GM10266 (cell line): Measurements from ENCODE around the gene CHRNA3.

Source experiments
- DNase-seq: peaks from one replicate; pipeline ENCODE4 v3.0.0; 2012; ENCODE audit errors: extremely low spot score
- TF ChIP-seq, protein P1 (sequence below): IDR thresholded peaks from 2 replicates; pipeline ENCODE4 v1.5.1; 2012; ENCODE audit warnings: mild to moderate bottlenecking, low read depth; ENCODE audit not compliant: control insufficient read depth, insufficient read depth; ENCODE audit errors: missing control alignments

Gene CHRNA3

GRCh38 chr15:78635346-78635745, 14.6 kb upstream of the CHRNA3 start:
- DNase-seq = no peak
- TF ChIP-seq, protein P1, sequence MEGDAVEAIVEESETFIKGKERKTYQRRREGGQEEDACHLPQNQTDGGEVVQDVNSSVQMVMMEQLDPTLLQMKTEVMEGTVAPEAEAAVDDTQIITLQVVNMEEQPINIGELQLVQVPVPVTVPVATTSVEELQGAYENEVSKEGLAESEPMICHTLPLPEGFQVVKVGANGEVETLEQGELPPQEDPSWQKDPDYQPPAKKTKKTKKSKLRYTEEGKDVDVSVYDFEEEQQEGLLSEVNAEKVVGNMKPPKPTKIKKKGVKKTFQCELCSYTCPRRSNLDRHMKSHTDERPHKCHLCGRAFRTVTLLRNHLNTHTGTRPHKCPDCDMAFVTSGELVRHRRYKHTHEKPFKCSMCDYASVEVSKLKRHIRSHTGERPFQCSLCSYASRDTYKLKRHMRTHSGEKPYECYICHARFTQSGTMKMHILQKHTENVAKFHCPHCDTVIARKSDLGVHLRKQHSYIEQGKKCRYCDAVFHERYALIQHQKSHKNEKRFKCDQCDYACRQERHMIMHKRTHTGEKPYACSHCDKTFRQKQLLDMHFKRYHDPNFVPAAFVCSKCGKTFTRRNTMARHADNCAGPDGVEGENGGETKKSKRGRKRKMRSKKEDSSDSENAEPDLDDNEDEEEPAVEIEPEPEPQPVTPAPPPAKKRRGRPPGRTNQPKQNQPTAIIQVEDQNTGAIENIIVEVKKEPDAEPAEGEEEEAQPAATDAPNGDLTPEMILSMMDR = no peak

DNA sequence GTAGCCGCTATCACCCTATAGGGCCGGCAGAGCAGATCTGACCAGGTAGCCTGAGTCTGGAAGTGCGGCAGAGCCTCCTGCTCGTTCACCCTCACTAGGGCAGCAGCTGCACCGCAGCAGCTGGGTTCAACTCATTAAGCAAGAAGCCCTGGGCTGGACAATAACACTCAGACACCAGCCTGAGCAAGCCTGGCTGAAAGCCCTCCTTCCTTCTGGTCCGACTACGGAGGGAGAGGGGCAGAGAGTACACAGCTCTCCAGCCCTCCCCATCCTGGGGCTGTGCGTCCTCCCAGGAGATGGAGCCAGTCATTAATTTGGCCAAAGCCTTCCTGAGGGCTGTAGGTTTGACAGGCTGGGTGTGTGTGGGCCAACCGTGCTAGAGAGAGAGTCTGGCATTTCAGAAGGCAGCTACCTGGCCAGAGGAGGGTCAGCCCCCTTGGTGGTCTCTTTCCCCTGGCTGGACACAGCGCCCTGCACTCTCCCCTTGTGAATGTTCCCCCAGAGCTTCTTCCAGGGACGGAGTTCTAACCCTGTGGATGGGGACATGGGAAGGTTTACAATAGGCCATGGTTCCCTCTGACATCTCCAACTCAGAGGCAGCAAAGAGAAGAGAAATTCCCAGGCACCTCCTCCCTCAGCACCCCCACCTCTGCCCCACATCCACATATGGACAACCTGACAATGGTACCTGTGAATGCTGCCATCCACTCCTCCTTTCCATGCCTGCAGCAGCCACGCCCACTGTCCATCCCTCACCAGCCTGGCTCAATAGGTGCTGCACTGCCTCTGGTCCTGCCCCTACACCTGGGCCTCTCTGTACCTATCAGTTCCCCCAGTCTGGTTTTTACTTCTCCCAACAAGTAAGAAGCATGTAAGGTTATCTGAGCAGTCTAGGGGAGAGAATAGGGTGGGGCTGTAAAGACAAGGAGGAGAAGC, 13.7 kb upstream of the CHRNA3 start:
- TF ChIP-seq, protein P1 = no peak
- DNase-seq = no peak

DNA sequence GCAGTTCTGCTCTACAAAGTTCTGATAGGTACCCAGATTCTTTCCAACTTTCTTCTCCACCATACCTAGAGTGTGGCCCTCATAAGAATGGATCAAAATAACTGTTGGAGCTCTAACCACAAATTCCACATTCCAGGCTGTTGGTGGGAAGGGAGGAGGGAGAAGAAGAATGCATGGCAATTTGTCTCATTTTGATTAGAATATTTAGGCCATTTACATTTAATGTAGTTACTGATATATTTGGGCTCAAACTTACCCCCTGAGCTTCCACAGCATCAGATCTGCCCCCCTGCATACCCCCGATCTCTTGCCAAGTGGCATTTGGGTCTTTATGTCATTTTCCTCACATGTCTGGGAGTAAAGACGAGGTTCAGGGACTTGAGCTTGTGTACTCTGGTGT, 12.6 kb upstream of the CHRNA3 start:
- no peak for DNase-seq
- TF ChIP-seq, protein P1 = no peak

DNA sequence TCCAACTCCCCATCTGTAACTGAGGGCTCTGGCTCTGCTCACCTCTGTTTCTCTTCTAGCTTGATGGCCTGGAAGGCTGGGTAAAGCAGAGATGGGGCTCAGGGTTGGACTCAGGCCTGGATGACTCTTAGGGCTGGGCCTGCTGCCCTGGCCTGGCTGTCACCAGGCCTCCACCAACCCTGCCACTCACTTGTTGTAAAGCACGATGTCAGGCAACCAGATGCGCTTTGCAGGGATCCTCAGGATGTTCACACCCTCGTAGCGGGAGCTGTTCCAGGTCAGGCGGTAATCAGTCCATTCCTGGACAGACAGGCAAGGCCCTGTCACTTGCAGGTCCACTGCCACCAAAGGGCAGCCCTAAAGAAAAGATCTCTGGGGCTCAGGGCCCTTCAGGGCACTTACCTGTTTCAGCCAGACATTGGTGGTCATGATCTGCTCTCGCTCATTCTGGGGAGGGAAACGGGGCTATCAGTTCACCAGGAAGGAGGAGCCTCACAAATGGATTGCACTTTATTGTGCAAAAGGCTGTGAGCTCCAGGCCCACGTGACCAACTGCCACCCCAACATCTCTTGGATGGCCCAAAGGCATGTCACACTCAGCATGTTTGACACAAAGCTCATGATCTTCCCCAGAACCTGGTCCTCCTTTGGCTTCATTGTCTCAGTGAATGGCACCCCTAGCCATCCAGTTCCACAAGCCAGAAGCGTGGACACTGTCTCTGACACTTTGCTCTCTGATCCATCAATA, 10.3 kb upstream of the CHRNA3 start:
- TF ChIP-seq, protein P1 = no peak
- no peak for DNase-seq

GRCh38 chr15:78629716-78630065, 8.9 kb upstream of the CHRNA3 start:
- no peak for DNase-seq
- TF ChIP-seq, protein P1 = no peak

GRCh38 chr15:78629031-78629715, 8.4 kb upstream of the CHRNA3 start:
- TF ChIP-seq, protein P1 = no peak
- DNase-seq = no peak
